Measurements from ENCODE around the gene PRKCH.
"Not testable (repeated sequence)": the region's sequence is repeated elsewhere in the genome, so short reads cannot be mapped to it uniquely, and the experiment has no call there.

Gene PRKCH

DNA sequence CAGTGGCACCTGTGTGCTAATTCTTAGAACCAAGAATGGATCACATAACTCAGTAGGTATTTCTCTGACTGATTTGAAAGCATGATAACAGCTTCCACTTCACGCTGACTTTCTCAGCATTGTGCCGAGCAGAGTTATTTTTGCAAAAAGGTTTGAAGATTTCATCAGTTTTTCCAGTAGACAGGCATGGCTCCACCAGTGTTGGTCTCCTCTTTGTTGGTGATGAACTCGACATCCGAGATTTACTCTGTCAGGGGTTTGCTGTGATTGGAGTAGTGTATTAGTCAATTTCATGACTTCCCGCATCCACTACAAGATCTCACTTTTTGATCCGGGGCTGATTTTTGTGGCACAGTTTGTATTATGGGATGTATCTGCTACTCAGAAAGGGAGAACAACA is 85.3 kb downstream of the PRKCH start:
- in situ Hi-C loops (cut with MboI; ENCODE audit: low pct_unique_long_range_greater_than_20kb, low sequenced_read_pairs) = no loop called here
- no peak for DNase-seq

DNA sequence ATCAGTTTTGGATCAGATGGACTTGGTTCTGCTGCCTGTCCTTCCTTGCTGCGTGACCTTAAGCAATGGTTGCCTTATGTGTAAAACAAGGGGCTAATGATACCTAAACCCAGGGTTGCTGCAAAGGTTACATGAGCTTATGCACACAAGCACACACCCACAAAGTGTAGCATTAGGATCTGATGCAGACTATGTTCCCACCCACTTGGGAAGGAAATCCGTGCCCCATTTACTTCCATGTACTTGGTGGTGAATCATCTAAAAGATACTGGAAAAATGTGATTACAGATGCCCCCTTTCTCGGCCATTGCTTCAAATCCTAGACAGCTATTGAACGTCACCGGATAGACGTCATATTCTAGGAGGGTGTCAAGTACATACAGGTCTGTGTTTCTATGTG is 87.1 kb downstream of the PRKCH start:
- in situ Hi-C loops (cut with MboI; ENCODE audit: low pct_unique_long_range_greater_than_20kb, low sequenced_read_pairs) = no loop called here
- no peak for DNase-seq

DNA sequence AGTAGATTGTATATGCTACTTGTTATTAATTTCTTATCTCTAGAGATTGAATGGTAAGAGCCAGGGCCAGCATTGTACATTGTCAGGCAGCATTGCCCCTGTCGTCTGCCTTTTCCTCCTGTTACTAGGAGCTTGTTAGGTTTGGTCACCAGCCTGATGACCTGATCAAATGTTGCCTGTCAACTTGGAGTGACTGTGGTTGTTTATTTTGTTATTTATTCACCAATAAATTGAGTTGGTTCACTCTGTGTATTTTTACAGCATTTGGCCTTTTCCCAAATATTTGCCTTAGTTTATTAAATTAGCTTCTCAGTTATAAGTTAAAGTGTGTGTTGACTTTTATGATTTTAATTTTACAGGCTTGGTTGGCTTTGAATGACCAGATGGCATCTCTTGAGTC is 88.4 kb downstream of the PRKCH start:
- DNase-seq = no peak

DNA sequence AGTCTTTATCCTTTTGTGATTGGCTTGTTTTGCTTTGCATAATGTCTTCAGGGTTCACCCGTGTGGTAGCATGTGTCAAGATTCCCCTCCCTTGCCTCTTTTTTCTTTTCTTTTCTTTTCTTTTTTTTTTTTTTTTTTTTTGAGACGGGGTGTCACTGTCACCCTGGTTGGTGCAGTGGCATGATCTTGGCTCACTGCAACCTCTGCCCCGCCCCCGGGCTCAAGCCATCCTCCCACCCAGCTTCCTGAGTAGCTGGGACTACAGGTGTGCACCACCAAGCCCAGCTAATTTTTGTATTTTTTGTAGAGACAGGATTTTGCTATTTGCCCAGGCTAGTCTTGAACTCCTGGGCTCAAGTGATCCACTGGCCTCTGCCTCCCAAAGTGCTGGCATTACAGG is 94.6 kb downstream of the PRKCH start:
- in situ Hi-C loops (cut with MboI; ENCODE audit: low pct_unique_long_range_greater_than_20kb, low sequenced_read_pairs); DNase-seq: not testable (repeated sequence)

More for the DNA sequence above, 88.4 kb downstream of the PRKCH start:
- in situ Hi-C loops (cut with MboI; ENCODE audit: low pct_unique_long_range_greater_than_20kb, low sequenced_read_pairs) = no loop called here

DNA sequence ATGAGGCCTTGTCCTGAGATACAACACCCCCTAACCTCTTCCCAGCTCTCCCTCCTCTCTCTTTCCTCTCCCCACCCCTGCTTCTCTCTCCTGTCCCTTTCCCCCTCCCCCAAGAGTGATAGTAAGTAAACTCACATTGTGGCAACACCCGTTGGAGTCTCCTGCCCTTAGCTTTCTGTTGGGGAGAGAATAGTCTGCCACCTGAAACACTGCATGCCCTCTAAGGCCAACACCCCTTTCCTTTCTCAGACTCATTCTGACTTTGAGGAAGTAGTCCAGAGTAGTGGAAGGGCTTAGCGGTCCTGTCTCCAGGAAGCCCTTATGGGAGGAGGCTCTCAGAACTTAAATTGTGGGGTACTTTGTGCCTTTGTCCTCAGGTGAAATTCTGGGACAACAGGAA is 95.2 kb downstream of the PRKCH start:
- peak; percentile 26 for DNase-seq
- in situ Hi-C loops (cut with MboI; ENCODE audit: low pct_unique_long_range_greater_than_20kb, low sequenced_read_pairs) = no loop called here

DNA sequence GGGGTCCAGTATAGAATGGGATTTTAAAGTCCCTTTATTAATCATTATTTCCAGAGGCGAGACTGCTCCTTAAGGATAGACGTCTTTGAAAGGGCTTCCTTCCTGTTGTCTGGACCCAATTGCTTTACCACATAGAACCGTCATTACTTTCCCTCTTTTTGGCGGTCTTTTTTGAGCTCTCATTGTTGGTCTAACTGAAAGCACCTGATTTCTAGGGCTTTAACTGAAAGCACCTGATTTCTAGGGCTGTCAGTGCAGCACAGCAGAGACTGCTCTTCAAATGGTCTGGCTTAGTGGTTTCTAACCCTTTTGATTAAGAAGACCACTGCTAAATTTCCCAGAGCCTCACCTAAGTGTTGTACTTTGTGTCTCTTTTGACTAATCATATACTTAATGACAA is 95.8 kb downstream of the PRKCH start:
- DNase-seq = no peak
- in situ Hi-C loops (cut with MboI; ENCODE audit: low pct_unique_long_range_greater_than_20kb, low sequenced_read_pairs) = no loop called here

DNA sequence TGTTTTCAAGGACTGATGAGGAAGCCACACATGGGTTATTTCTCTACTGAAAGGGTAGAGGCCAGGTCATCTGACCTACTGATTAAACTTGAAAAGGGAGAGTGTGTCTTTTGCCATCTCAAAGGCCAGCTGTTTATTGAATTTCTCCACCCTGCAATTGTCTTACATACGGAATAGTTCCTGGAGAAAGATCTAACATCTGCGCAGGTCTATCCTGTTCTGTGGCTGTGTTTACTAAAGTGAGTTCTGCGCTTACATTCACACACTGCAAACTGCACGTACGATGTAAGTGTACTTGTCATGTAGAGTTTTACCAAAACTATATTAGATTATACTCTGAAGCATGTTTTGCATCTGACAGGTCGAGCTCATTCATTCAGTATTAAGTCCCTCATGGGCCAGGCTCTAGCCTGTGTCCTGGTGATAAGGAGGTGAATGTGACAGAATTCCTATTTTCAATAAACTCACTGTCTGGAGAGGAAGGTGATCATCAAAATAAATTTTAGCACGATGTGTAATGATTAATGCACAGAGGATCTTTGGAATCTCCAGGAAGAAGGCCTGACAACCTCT is 96.6 kb downstream of the PRKCH start:
- no peak for DNase-seq
- in situ Hi-C loops (cut with MboI; ENCODE audit: low pct_unique_long_range_greater_than_20kb, low sequenced_read_pairs) = no loop called here

DNA sequence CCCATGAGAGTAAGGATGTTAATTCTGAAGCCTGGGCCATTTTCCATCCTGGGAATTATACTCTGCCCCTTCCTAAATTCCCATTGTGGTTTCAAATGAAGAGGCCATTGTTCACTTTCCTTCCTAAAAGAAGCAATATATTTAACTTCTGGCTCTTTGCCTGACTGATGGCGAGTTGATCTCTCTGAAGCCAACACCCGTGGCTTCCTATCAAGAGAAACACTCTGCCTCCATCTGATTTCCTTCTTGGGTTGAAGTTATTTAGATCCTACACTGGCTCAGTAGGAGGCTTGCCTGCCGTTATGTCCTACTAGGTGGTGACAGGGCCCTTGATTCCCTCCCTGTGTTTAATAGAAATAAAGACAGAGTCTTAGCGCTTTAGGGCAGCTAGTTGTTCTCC is 97.4 kb downstream of the PRKCH start:
- no peak for DNase-seq
- in situ Hi-C loops (cut with MboI; ENCODE audit: low pct_unique_long_range_greater_than_20kb, low sequenced_read_pairs) = no loop called here

DNA sequence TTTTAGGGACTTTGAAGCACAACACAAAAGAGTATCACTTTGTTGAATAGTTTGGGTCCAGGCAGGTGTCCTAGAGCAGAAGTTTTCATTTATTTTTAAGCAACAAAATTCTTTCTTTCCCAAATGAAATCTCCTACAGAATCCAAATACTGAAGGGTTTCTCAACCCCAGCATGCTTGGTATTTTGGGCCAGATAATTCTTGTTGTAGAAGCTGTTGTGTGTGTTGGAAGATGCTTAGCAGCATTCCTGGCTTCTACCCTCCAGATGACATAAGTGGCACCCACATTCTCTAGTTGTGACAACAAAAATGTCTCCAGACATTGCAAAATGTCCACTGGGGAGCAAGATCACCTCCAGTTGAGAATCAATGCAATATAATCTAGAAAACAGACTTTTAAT is 97.8 kb downstream of the PRKCH start:
- in situ Hi-C loops (cut with MboI; ENCODE audit: low pct_unique_long_range_greater_than_20kb, low sequenced_read_pairs) = no loop called here
- DNase-seq = no peak

DNA sequence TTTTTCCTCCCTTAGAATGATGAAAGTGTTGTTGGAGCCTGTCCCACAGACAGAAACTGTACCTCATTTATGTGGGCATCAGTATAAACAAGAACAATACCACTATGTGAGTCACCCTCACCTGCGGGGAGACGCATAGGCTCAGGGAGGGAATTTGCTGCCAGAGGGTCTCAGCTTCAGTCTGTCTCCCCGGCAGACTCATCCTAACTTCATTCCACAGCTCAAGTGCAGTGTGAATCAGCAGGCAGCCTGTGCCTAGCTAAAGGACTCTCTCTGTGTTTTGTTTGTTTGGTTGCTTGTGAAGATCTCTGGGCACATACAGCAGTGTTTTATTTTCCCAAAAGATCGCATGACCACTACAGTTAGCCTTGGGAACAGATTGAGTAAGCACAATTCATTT is 98.9 kb downstream of the PRKCH start:
- no peak for DNase-seq
- in situ Hi-C loops (cut with MboI; ENCODE audit: low pct_unique_long_range_greater_than_20kb, low sequenced_read_pairs) = no loop called here

DNA sequence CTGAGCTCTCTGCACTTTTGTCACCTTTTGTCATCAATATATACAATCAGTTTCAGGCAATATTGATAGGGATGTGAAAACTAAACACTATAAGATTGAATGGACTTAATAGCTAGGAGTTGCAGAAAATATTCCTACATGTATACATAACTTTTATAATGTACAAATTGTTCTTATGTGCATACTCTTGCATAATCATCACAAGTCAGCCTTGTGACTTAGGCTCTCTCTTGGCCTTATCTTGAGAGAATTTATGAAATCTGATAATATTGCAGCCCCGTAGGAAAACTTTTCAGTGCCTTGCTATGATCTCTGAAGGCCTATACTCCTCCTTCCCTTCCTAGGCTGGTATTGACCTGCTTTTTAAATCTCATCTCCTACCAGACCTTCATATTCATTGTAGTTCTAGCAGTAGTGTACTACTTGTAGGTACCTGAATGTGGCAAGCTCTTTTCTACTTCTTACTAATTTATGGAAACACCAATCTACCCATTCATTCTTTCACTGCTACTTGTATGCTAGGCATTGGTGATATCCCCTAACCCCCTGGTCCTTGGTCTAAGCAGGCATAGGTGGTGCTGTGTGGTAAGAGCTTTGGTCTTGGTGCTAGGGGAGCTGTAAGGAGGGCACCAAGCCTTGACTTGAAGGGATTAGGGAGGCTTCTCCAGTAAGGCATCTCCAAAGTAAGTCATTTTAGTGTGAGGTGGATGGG is 100.0 kb downstream of the PRKCH start:
- in situ Hi-C loops (cut with MboI; ENCODE audit: low pct_unique_long_range_greater_than_20kb, low sequenced_read_pairs) = no loop called here
- no peak for DNase-seq

DNA sequence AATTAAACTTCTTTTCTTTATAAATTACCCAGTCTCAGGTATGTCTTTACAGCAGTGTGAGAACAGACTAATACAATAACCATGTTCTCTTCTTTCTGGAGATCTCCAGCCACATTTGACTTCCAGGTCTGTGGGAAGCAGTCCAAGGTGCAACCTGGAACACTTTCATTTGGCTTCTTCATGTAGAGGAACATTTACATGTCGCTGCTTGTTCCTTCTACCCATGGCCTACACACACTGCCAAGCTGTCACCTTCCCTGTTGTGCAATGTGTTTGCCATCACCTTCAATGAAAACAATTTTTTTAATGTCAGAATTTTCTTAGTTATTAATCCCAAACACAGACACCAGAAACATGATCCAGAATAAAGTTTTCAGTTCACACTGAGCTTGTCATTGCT is 104.7 kb downstream of the PRKCH start:
- in situ Hi-C loops (cut with MboI; ENCODE audit: low pct_unique_long_range_greater_than_20kb, low sequenced_read_pairs) = no loop called here
- no peak for DNase-seq

DNA sequence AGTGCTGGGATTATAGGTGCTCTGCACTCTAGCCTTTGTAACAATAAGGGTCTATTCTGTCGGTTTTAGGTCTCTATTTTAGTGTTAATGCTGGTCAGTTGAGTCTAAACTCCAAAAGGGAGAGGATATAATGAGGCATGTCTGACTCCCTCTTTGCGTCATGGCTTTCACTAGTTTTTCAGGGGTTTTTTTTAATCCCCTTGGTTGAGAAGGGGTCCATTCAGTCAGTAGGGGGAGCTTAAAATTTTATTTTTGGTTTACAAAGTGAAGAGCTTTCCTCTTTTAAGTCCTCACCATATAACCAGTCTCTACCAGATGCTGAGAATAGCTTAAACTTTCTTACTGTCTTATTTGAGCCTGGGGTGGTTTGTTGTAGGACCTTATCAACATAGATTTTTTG is 106.9 kb downstream of the PRKCH start:
- in situ Hi-C loops (cut with MboI; ENCODE audit: low pct_unique_long_range_greater_than_20kb, low sequenced_read_pairs) = no loop called here
- no peak for DNase-seq

DNA sequence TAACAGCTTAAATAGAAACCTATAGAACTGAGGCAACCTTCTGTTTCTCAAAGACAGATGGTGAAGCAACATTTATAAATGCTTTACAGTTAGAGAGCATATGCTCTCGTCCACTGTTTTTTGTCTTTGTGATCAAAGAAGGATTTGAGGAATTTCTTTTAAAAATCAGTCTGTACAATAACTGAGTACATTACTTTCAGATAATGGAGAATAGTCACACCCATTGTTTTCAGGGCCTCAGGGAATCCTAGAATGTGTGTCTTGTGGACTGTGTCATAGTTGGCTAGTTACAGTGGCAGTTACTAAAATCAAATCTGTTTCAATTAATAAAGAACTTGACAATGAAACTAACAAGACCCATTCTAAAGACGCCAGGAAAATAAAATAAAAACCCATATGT is 107.9 kb downstream of the PRKCH start:
- in situ Hi-C loops (cut with MboI; ENCODE audit: low pct_unique_long_range_greater_than_20kb, low sequenced_read_pairs) = no loop called here

DNA sequence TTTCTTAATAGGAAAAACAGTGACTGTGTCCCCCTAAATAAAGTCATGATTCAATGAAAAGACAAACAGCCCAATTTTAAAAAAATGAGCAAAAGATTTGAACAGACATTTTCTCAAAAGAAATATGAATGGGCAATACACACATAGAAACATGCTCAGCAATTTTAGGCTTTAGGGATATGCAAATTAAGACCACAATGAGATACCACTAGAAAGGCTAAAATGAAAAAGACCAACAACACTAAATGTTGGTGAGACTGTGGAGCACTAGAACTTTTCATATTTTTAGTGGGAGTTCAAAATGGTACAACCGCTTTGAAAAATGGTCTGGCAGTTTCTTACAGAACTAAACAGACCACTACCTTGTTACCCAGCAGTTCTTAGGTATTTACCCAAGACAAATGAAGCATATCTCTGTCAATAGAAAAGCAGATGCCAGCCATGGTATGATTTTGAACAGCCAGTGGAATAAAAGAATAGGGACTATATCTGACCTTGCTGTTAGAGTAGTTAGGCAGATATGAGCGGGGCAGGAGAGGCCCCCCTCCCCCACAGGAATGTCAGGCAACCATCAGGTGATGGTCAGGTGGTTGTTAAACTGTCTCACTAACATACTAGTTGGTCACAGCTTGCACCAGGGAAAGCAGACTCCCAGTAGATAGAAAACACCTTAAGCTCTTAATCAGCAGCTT is 108.8 kb downstream of the PRKCH start:
- DNase-seq = no peak
- in situ Hi-C loops (cut with MboI; ENCODE audit: low pct_unique_long_range_greater_than_20kb, low sequenced_read_pairs) = no loop called here

More for the DNA sequence above, 107.9 kb downstream of the PRKCH start:
- DNase-seq = no peak

DNA sequence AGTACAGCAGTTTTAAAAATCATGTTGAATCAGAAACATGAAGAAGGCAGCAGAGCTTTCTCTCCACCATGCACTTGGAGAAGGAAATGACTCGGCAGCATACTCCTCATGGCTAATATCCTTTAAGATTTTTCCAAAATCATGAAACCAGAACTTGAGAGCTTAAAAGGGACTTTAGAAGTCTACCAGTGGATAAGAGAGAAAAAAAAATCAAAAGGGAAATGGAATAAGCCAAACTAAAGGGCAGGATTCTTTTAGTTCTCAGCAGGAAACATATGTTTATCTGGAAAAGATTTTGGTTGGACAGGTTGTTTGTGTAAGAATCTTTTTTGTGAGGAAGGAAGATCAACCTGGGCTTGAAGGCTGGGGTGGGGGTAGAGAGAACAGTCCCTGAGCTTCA is 111.8 kb downstream of the PRKCH start:
- in situ Hi-C loops (cut with MboI; ENCODE audit: low pct_unique_long_range_greater_than_20kb, low sequenced_read_pairs) = no loop called here
- no peak for DNase-seq

DNA sequence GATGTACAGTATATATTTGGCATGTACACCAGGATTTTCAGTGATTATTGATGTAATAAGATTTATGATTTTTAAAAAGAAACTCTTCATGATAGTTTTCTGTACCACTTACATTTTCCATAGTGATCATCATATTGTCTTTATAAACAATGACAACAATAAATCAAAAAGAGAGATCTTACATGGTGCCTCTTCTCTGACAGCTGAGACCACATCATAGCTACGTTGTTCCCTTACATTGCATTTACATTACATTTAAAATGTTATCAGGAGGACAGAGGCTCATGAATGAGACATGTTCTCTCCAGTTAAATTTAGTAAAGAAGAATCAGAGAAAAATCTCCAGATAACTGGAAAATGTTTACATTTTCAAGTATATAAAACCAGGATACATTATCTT is 112.4 kb downstream of the PRKCH start:
- in situ Hi-C loops (cut with MboI; ENCODE audit: low pct_unique_long_range_greater_than_20kb, low sequenced_read_pairs) = no loop called here
- DNase-seq = no peak

DNA sequence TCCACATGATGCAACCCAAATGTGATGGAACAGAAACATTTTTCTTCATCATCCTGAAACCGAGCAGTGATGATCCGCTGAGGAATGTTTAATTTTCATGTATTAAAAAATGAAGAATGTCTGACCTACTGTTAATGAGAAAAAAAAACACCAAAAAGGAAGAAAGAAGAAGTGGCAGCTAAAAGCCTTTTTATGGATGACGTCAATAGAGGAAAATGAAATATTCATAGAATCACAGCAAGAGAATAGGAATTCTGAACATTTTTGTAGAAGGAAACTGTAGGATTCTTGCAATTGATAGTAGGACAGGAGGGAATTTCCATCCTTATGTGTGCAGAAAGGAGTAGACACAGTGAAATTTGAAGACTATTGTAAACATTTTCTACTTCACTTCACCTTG is 112.9 kb downstream of the PRKCH start:
- DNase-seq = no peak
- in situ Hi-C loops (cut with MboI; ENCODE audit: low pct_unique_long_range_greater_than_20kb, low sequenced_read_pairs) = no loop called here

DNA sequence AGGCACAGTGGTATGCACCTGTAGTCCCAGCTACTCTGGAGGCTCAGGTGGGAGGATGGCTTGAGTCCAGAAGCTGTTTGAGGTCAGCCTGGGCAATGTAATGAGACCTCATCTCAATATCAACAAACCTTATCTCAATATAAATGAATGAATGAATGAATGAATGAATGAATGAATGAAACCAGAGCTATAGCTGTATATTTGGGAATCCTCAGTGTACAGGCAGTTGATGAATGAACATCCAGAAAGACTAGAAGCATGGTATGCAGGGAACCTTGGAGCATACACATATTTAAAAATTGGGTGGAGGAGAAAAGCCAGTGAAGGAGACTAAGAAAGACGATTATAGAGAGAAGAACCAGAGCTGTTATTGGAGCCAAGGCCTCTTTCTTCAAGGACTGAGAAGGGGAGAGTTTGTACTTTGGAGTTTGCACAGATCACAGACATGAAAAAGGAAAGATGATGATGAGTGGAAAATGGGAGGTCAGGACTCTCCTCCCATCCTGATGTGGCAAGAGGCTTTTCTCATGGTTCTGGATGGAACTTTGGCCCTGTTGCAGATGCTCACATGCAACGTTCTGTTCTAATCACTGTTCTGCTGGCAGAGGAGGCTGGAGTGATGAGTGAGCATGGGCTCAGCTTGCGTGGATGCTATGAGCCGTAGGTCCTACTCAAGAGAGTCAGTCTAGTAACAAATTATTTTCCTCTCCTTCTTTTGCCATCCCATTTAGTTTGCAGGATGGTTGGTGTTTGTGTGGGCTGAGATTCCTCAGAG is 114.4 kb downstream of the PRKCH start:
- in situ Hi-C loops (cut with MboI; ENCODE audit: low pct_unique_long_range_greater_than_20kb, low sequenced_read_pairs) = no loop called here

DNA sequence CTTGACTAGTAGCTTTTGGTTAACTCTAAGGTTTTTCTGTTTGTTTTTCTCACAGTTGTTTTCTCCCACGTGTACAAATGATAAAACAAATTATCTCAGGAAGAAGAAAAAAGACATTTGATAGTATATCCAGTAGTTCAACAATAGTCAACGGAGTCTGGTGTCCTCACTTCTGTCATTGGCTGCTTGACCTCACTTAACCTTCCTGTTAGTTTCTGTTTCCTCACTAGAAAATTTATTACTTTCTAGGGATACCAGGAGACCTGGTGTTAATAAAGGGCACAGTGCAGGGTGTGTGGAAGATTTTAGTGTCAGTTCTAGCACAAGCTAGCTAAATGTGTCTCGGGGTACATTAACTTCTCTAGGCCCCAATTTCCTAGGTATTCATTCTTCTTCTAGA is 116.0 kb downstream of the PRKCH start:
- in situ Hi-C loops (cut with MboI; ENCODE audit: low pct_unique_long_range_greater_than_20kb, low sequenced_read_pairs) = no loop called here

More for the DNA sequence above, 114.4 kb downstream of the PRKCH start:
- no peak for DNase-seq

More for the DNA sequence above, 116.0 kb downstream of the PRKCH start:
- no peak for DNase-seq
